K562 (cell line): ENCODE measurements around the gene HNRNPH1. TPM values are rescaled to one million over a fixed set of nuclear protein-coding genes. Genes with fewer than 3 reads are reported as not detected.
A peak's percentile ranks its signal among the peaks of the same experiment; 100 is the strongest.
"Not testable (repeated sequence)": the region's sequence is repeated elsewhere in the genome, so short reads cannot be mapped to it uniquely, and the experiment has no call there.

Experiments used
- ATAC-seq: fragments of 200-7000 bp; cut with Tn5 transposase; 3 replicates; pipeline ENCODE4 v1.9.1; 2020; ENCODE audit warnings: moderate library complexity
- BruUV-seq: library from RNA; stranded (reverse); fragments of 400-500 nt; replicated peaks from 2 replicates; lab custom pipeline; 2021; lab: Mats Ljungman, UMichigan
- CTCF ChIA-PET: fragments of 300-600 bp; formaldehyde crosslinking; extraction: SDS; loops from one replicate; lab custom pipeline; 2021; ENCODE audit warnings: low intra/inter-chr PET ratio; lab: Yijun Ruan, JAX
- POLR2A ChIA-PET: fragments of 300-600, 350-650 bp; sonication (Branson Sonifier 250); formaldehyde crosslinking; extraction: SDS; loops from one replicate; lab custom pipeline; 2021; ENCODE audit warnings: antibody characterized with exemption, inconsistent platforms; lab: Yijun Ruan, JAX
- DNase-seq, 4 experiments: peaks; one replicate each; pipeline versions ENCODE4 v3.0.0 to v3.0.0-alpha.2; 2011 to 2018; ENCODE audit warnings: low spot score in 3 of 4, mixed read lengths in 3 of 4; ENCODE audit errors: extremely low read depth in 1 of 4
- FAIRE-seq: peaks from 2 replicates; lab custom pipeline; 2011; peaks lifted over from hg19 to GRCh38; lab: Jason Lieb, UNC
- H2AFZ ChIP-seq: 2 replicates; pipeline ENCODE4 v1.6.0; 2011; ENCODE audit warnings: low read depth, low read length, control low read depth, inconsistent platforms
- H3K27ac ChIP-seq: fragments of 200-600 bp; 3 replicates; pipeline ENCODE4 v1.8.0; 2011; ENCODE audit warnings: low read depth, mild to moderate bottlenecking, control low read depth, inconsistent platforms, low read length, moderate library complexity, mixed read lengths; ENCODE audit errors: extremely low read depth
- H3K27me3 ChIP-seq, 2 experiments: fragments of 300-600 bp in 1 of 2; 2 replicates in 1 of 2; 3 replicates in 1 of 2; pipeline versions ENCODE4 v1.6.0 to v1.8.0; 2011; ENCODE audit warnings: inconsistent platforms in 2 of 2, low read length in 2 of 2, mild to moderate bottlenecking in 1 of 2, mixed read lengths in 1 of 2, moderate library complexity in 1 of 2; ENCODE audit not compliant: control insufficient read depth in 2 of 2, insufficient read depth in 2 of 2
- H3K36me3 ChIP-seq: fragments of 300-600 bp; 3 replicates; pipeline ENCODE4 v1.8.0; 2011; ENCODE audit warnings: mild to moderate bottlenecking, low read length, inconsistent platforms; ENCODE audit not compliant: control insufficient read depth, insufficient read depth
- H3K4me1 ChIP-seq, 2 experiments: fragments of 200-600 bp in 1 of 2; replicated peaks in 1 of 2; 2 replicates in 1 of 2; 3 replicates in 1 of 2; pipeline versions ENCODE4 v1.5.1 to v1.8.0; 2011; ENCODE audit warnings: inconsistent platforms in 2 of 2, low read length in 2 of 2, mild to moderate bottlenecking in 1 of 2, mixed read lengths in 1 of 2, moderate library complexity in 1 of 2; ENCODE audit not compliant: control insufficient read depth in 2 of 2, insufficient read depth in 2 of 2
- H3K4me2 ChIP-seq: 2 replicates; pipeline ENCODE4 v1.6.1; 2011; ENCODE audit warnings: low read length, control low read depth, inconsistent platforms, mixed read lengths; ENCODE audit not compliant: insufficient read depth
- H3K4me3 ChIP-seq: fragments of 200-600 bp; sonication (generic), shearing (Covaris generic); 2 replicates; pipeline ENCODE4 v1.5.1; 2016; ENCODE audit warnings: control low read depth, inconsistent platforms
- H3K79me2 ChIP-seq: fragments of 200-600 bp; 3 replicates; pipeline ENCODE4 v1.8.0; 2011; ENCODE audit warnings: low read length, inconsistent platforms; ENCODE audit not compliant: control insufficient read depth, insufficient read depth
- H3K9ac ChIP-seq, 2 experiments: 2 replicates each; pipeline versions ENCODE4 v1.6.0 to v1.6.1; 2011; ENCODE audit warnings: low read depth in 2 of 2, low read length in 2 of 2, control low read depth in 1 of 2, inconsistent platforms in 1 of 2, mild to moderate bottlenecking in 1 of 2, mixed read lengths in 1 of 2; ENCODE audit not compliant: insufficient read depth in 1 of 2
- H3K9me1 ChIP-seq: one replicate; pipeline ENCODE4 v1.6.0; 2011; ENCODE audit warnings: inconsistent platforms, mild to moderate bottlenecking, low read length, moderate library complexity; ENCODE audit not compliant: control insufficient read depth, insufficient read depth
- H3K9me3 ChIP-seq: replicated peaks from 2 replicates; pipeline ENCODE4 v1.5.1; 2011; ENCODE audit warnings: low read depth, low read length, inconsistent platforms; ENCODE audit not compliant: control insufficient read depth, insufficient read depth
- H4K20me1 ChIP-seq: replicated peaks from 2 replicates; pipeline ENCODE4 v1.6.1; 2011; ENCODE audit warnings: low read length, inconsistent platforms, mixed read lengths; ENCODE audit not compliant: control insufficient read depth, insufficient read depth
- WGBS: fragments of 100-300 bp; shearing (Covaris generic); methylation state at CpG from one replicate; pipeline ENCODE4 v1.1.6; 2016; ENCODE audit warnings: low coverage, mixed read lengths; ENCODE audit not compliant: insufficient coverage; ENCODE audit errors: missing lambda C conversion rate; 5-methylcytosine and 5-hydroxymethylcytosine counted together
- in situ Hi-C: fragments of 300-500 bp; cut with MboI; formaldehyde crosslinking; loops from 4 replicates; pipeline ENCODE4 v1.15.0; 2018; ENCODE audit warnings: inconsistent platforms, mixed read lengths
- intact Hi-C: fragments of 100-400 bp; cut with micrococcal nuclease; formaldehyde crosslinking; loops from 2 replicates; pipeline ENCODE4 v1.14.2; 2022
- polyA plus RNA-seq, 8 experiments: library from polyadenylated mRNA; depleted of rRNA in 4 of 8; stranded (reverse) in 5 of 8; unstranded in 3 of 8; fragments of >200 nt; fragmentation: Nextera tagmentation in 2 of 8; fragmentation: Illumina TruSeq in 1 of 8; extraction: Ambion mirVana in 2 of 8; extraction: Trizol in 1 of 8; gene quantifications; 2 replicates each; pipeline versions ENCODE4 v1.2.1 to v1.2.3, GENCODE V29; 2011 to 2014; ENCODE audit warnings: inconsistent platforms in 1 of 8, missing spikeins in 1 of 8
- total RNA-seq, 7 experiments: library from RNA; depleted of rRNA in 6 of 7; stranded (reverse); fragments of >200 nt in 6 of 7; fragmentation: Illumina TruSeq in 2 of 7; extraction: Trizol in 2 of 7; gene quantifications; 2 replicates each; pipeline versions ENCODE4 v1.2.1 to v1.2.3, GENCODE V29; 2011 to 2021; ENCODE audit warnings: low replicate concordance in 1 of 7

HNRNPH1 gene
- total and polyA plus RNA-seq, 9 of the 15 experiments (the other 6 are each of a cell fraction or from before 2014, with no cell fraction given) = 103 to 656 (median 561) TPM

DNA sequence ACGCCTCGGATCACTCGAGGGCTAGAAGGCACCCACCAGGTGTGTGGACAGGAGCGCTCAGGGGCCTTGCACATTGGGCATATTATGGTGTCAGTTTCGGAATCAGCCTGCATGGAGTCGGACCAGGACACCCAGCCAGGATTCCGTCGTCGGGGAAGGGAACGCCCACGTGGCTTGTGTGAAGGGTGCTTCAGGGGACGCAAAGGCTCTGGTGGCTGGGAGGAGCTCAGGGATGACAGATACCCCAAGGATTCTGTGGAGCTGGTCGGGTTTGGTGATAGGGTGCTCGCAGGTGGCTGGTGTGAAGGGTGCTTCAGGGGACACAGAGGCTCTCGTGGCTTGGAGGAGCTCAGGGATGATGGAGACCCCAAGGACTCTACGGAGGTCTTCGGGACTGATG is 19.2 kb upstream of the HNRNPH1 start:
- H3K4me2 ChIP-seq, H3K27me3 ChIP-seq, H3K4me3 ChIP-seq, intact Hi-C loops, H3K27ac ChIP-seq, H3K9ac ChIP-seq, H3K4me1 ChIP-seq, FAIRE-seq, H4K20me1 ChIP-seq, ATAC-seq, H3K36me3 ChIP-seq, CTCF ChIA-PET, H3K9me1 ChIP-seq, H2AFZ ChIP-seq, H3K9me3 ChIP-seq, BruUV-seq, H3K79me2 ChIP-seq: not testable (repeated sequence)
- DNase-seq = peak in 1 of 4 experiments; percentile 2
- in situ Hi-C loops = loop anchor here (5.0 kb wide), 1 partner anchor 120 kb away; no protein-coding TSS in a partner anchor
- WGBS = 15% methylated on average over 11 of the region's 17 CpGs
- POLR2A ChIA-PET = interaction anchor here (1.9 kb wide), 1 partner anchor 19 kb away, joined by 7 read pairs; the partner anchor contains the start of gene HNRNPH1

DNA sequence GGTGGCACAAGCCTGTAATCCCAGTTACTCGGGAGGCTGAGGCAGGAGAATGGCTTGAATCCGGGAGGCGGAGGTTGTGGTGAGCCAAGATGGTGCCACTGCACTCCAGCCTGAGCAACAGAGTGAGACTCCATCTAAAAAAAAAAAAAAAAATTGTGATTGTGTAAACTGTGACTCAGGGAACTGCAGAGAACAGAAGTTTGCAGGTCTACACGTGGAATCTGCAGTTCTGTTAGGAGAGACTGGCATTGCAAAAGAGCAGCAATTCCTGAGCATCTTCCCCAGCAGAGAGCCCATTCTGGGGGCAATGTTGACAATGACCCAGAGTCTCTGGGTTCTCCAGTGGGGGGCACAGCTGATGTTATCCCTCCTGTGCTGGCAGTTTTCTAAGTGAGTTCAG is 18.3 kb upstream of the HNRNPH1 start:
- FAIRE-seq, H3K4me1 ChIP-seq, DNase-seq, H2AFZ ChIP-seq, H3K9me1 ChIP-seq, H3K9ac ChIP-seq, H3K36me3 ChIP-seq, H3K9me3 ChIP-seq, POLR2A ChIA-PET, H3K27me3 ChIP-seq, CTCF ChIA-PET, H3K4me2 ChIP-seq, H3K79me2 ChIP-seq, H4K20me1 ChIP-seq, H3K4me3 ChIP-seq, intact Hi-C loops, ATAC-seq, H3K27ac ChIP-seq, BruUV-seq: not testable (repeated sequence)
- in situ Hi-C loops = loop anchor here (5.0 kb wide), 1 partner anchor 119 kb away; no protein-coding TSS in a partner anchor
- WGBS = no CpG with 5 or more reads among the region's 4 CpGs
